Activated CD8-positive, alpha-beta memory T cell treated with anti-CD3 and anti-CD28 coated beads, Interleukin-2, amount 10 ng/mL, durations not matched to agents 7 days and 5 days (primary cell): ENCODE measurements around the gene ATF7. TPM values are rescaled to one million over a fixed set of nuclear protein-coding genes. Genes with fewer than 3 reads are reported as not detected.
A peak's percentile ranks its signal among the peaks of the same experiment; 100 is the strongest.

Experiments used
- ATAC-seq: fragments of 150-1000 bp; cut with Tn5 transposase; one replicate; pipeline ENCODE4 v1.10.0; 2021; ENCODE audit warnings: moderate library complexity
- CTCF ChIA-PET: fragments of 350-600 bp; sonication (Branson Sonifier 250); formaldehyde crosslinking; loops from one replicate; lab custom pipeline; 2021; ENCODE audit warnings: antibody characterized with exemption; lab: Charles Lee
- DNase-seq: peaks from one replicate; pipeline ENCODE4 v3.0.0-alpha.2; 2020
- H3K27ac Mint-ChIP-seq: one replicate; pipeline ENCODE4 v1.8.0; 2021; ENCODE audit warnings: mild to moderate bottlenecking, mixed read lengths
- H3K27me3 Mint-ChIP-seq: one replicate; pipeline ENCODE4 v1.8.0; 2021; ENCODE audit warnings: mixed read lengths
- H3K36me3 Mint-ChIP-seq: one replicate; pipeline ENCODE4 v1.8.0; 2021; ENCODE audit warnings: mild to moderate bottlenecking, mixed read lengths
- H3K4me1 Mint-ChIP-seq: one replicate; pipeline ENCODE4 v1.8.0; 2021; ENCODE audit warnings: mixed read lengths
- H3K4me3 Mint-ChIP-seq: one replicate; pipeline ENCODE4 v1.8.0; 2021; ENCODE audit warnings: mild to moderate bottlenecking, moderate library complexity, mixed read lengths
- H3K9me3 Mint-ChIP-seq: one replicate; pipeline ENCODE4 v1.8.0; 2022; ENCODE audit warnings: low read depth, mixed read lengths
- total RNA-seq, 2 experiments: library from RNA; stranded (reverse); gene quantifications; one replicate each; pipeline ENCODE4 v1.2.3, GENCODE V29; 2021

ATF7 gene
- total RNA-seq, 2 experiments from 2014 or later: 24.6 to 33.8 TPM

GRCh38 chr12:53518381-53518780, 107.8 kb downstream of the ATF7 start:
- Mint-ChIP-seq H3K36me3 (peaks cover 25% of the 10 kb centered on the region), H3K9me3 (no peaks in the 10 kb centered on the region), H3K27ac (no peak overlapping the region), H3K4me1 (peaks cover 13% of the 10 kb centered on the region), H3K27me3 (no peaks in the 10 kb centered on the region), H3K4me3 (no peak overlapping the region)
- CTCF ChIA-PET: interaction anchor here (1.2 to 3.1 kb wide), 3 partner anchors 10 to 197 kb away, joined by 3 to 24 read pairs (median 5); partner anchors contain the start of genes AAAS, ATP5MC2 and NPFF
- ATAC-seq (no peak), DNase-seq (no peak)

DNA sequence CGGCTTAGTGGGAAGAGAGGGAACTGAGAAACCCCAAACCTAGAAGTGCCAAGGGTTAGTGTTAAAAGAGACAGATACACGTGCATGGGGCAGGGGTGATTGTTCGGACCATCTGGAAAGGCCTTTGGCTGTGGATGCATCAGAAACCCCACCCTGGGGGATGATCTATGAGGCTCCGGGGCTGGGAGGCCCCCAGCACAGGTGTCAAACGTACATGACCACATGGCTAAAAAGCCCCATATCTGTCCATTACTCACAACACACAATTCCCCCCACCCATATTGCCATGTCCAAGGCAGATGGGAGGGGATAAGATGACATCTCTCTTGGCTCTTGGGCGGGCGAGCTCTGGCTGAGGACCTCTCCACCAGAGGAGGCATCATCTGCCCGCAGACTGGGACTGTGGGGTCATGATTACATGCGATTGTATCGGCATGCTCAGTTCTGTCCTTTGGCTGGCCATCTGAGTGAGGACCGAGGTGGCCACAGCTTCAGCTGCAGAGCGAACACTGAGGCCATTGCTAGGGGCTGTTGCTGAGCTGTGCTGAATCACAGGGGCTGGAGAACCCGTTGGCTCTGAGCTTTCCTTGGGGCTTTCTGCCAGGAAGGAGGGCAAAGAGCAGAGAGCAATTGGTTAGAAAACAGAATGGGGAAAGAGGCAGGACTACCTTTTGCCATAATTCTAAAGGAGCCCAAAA, 109.3 kb downstream of the ATF7 start:
- Mint-ChIP-seq H3K4me1 (peaks cover 13% of the 10 kb centered on the region), H3K9me3 (no peaks in the 10 kb centered on the region), H3K4me3 (no peak overlapping the region), H3K27me3 (no peaks in the 10 kb centered on the region), H3K27ac (no peak overlapping the region), H3K36me3 (peaks cover 20% of the 10 kb centered on the region)
- DNase-seq (no peak), ATAC-seq (no peak)
- CTCF ChIA-PET: interaction anchor here (1.1 to 3.1 kb wide), 2 partner anchors 8 to 164 kb away, joined by 4 to 24 read pairs; partner anchors contain the start of gene NPFF

DNA sequence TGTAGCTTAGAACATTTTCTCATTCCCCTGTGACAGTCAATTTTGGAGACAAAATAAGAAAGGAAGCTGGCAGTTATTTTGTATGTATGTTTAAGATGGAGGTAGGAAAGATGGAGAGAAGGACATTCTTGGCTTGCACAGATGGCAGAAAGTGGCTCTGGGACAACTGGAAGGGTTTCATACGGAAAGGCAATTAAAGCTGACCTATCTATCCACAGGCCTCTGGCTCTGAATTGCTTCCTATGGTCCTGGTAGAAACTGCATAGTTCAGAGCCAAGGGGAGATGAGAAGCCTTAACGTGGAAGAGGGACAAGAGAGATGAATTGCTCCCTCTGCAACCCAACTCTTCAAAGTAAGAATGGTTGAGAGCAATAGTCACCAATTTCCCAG, 110.9 kb downstream of the ATF7 start:
- no peaks in the 10 kb centered on the region for H3K9me3 Mint-ChIP-seq
- H3K36me3 Mint-ChIP-seq: peaks cover 12% of the 10 kb centered on the region
- H3K4me3 Mint-ChIP-seq: no peak overlapping the region
- DNase-seq: no peak
- peaks cover 13% of the 10 kb centered on the region for H3K4me1 Mint-ChIP-seq
- CTCF ChIA-PET: interaction anchor here (1.8 kb wide), 1 partner anchor 9 kb away, joined by 4 read pairs; no protein-coding TSS in a partner anchor
- H3K27ac Mint-ChIP-seq: no peak overlapping the region
- no peaks in the 10 kb centered on the region for H3K27me3 Mint-ChIP-seq
- no peak for ATAC-seq

DNA sequence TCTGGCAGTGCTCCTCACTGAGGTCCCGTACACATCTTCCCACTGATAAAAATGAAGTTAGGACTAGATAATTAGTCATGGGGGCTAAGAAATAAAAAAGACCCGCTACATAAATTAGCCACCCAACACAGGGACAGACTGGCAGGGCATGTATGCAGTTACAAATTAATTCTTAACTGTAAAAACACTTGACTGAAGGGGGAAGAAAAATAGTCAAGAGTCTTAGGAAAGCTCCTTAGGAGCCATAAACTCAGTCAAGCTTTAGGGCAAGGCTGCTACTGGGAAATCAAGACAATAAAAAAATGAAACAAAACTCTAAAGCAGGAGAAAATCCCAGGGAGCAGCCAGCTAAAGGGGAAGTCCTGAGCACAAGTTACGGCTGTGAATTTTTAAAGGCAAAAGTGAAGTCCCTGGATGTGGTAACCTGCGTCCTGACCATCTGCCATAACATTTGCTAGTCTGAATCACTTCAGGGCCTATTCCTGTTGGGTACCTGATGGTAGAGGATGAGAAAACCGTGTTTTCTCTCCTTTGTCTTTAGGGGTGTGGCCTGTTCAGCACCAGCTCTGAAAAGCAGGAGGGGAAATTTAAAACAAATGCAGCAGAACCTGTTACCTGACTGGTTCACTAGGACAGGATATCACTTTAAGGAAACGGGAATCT, 111.4 kb downstream of the ATF7 start:
- CTCF ChIA-PET: interaction anchor here (1.8 kb wide), 1 partner anchor 9 kb away, joined by 4 read pairs; no protein-coding TSS in a partner anchor
- ATAC-seq: no peak
- H3K4me3 Mint-ChIP-seq: no peak overlapping the region
- H3K27me3 Mint-ChIP-seq: no peaks in the 10 kb centered on the region
- H3K9me3 Mint-ChIP-seq: no peaks in the 10 kb centered on the region
- no peak for DNase-seq
- H3K4me1 Mint-ChIP-seq: peaks cover 13% of the 10 kb centered on the region
- H3K27ac Mint-ChIP-seq: no peak overlapping the region
- H3K36me3 Mint-ChIP-seq: peaks cover 10% of the 10 kb centered on the region

DNA sequence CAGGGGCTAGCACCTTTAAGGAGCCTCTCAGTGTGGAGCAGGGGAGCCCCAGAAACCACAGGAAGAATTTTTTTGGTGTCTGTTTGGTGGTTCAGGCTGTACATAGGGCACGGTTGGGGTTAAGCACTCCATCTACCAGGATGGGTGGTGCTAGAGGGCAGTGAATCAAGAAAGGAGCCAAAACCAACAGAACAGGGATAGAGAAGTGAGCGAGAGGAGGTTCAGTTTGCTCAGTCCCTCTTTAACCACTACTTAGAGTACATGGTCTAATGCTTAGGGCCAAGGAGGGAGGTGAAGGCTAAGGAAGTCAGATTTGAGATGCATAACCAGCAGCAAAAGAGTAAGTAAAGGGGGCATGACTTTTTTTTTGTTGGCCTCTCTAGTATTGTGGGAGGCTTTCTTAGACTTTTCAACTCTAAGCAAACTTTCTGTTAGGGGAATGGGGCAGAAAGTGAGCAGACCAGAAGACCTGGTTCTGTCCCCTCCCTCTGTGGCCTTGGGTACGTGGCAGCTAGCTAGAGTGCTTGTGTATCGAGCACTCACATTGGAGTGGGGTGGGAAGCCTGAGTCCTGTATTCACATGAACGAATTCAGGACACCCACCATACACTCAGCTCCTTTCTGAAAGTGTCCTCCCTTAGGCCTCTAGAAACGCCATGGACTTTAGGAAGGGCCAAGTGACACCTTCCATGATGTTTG, 112.3 kb downstream of the ATF7 start:
- DNase-seq (no peak), ATAC-seq (no peak)
- peaks cover 10% of the 10 kb centered on the region for H3K36me3 Mint-ChIP-seq
- no peaks in the 10 kb centered on the region for H3K27me3 Mint-ChIP-seq
- peaks cover 18% of the 10 kb centered on the region for H3K4me1 Mint-ChIP-seq
- no peak overlapping the region for H3K4me3 Mint-ChIP-seq
- H3K27ac Mint-ChIP-seq: peak overlapping the region; percentile 38
- CTCF ChIA-PET: interaction anchor here (1.6 to 1.8 kb wide), 2 partner anchors 10 to 193 kb away, joined by 4 to 5 read pairs; partner anchors contain the start of gene AAAS
- no peaks in the 10 kb centered on the region for H3K9me3 Mint-ChIP-seq

GRCh38 chr12:53510181-53510812, 115.9 kb downstream of the ATF7 start:
- no peak for ATAC-seq
- H3K36me3 Mint-ChIP-seq: peaks cover 6% of the 10 kb centered on the region

DNA sequence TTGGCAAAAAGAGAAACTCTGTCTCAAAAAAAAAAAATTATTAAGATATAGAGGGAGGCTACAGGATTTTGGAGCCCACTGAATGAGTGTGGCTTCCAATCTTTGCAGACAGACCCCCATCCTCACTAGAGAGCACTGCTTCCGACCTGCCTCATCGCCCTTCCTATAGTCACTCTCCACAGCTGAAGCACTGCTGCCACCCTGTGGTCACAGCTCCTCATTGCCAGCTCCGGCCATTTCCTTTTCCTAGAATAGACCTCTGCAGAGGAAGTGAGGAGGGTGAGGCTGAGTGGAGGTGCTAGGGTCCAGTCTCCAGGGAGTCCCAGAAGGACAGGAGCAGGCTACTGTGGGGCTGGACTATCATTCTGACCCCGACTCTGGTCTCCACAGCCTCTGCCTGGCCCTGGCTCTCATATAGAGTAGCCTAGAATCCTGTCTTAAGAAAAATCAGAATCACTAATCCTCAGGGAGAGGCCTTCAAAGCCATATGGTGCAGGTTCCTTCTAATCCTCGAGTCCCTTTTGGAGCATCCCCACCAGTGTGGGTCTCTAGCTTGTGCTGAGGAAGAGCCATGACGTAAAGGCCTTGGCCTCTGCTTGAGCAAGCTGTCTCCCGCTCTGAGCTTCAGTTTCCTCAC, 117.5 kb downstream of the ATF7 start:
- Mint-ChIP-seq H3K4me3 (no peak overlapping the region), H3K9me3 (no peaks in the 10 kb centered on the region), H3K4me1 (peaks cover 13% of the 10 kb centered on the region), H3K27me3 (no peaks in the 10 kb centered on the region), H3K27ac (peak overlapping the region; percentile 78), H3K36me3 (peaks cover 5% of the 10 kb centered on the region)
- CTCF ChIA-PET: interaction anchor here (0.7 to 4.3 kb wide), 54 partner anchors 9 to 442 kb away, joined by 3 to 34 read pairs (median 4); partner anchors contain the start of genes AAAS, ATP5MC2, ESPL1 and MAP3K12
- ATAC-seq (peak; percentile 98), DNase-seq (peak; percentile 92)

More at GRCh38 chr12:53510181-53510812, 115.9 kb downstream of the ATF7 start:
- no peak overlapping the region for H3K27ac Mint-ChIP-seq
- no peaks in the 10 kb centered on the region for H3K27me3 Mint-ChIP-seq
- CTCF ChIA-PET: interaction anchor here (2.1 to 4.3 kb wide), 5 partner anchors 8 to 186 kb away, joined by 8 to 31 read pairs (median 24); partner anchors contain the start of genes ATP5MC2, MAP3K12 and TARBP2
- no peak for DNase-seq
- H3K4me1 Mint-ChIP-seq: peaks cover 17% of the 10 kb centered on the region
- H3K4me3 Mint-ChIP-seq: no peak overlapping the region
- H3K9me3 Mint-ChIP-seq: no peaks in the 10 kb centered on the region

DNA sequence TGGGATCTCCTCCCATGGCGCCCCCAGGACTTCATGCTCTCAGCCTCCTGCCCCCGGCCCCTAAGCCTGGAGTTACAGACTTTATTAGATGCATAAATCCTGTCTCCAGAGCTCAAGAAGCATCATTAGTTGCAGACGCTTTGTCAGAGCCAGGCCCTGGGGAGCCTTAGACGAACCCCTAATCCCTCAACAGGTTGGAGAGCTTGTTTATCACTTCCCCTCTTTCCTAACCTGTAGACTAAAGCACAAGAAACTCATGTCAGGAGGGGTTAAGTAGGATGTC, 118.6 kb downstream of the ATF7 start:
- ATAC-seq (no peak), DNase-seq (no peak)
- Mint-ChIP-seq H3K4me3 (no peak overlapping the region), H3K27ac (peak overlapping the region; percentile 52), H3K9me3 (no peaks in the 10 kb centered on the region), H3K27me3 (no peaks in the 10 kb centered on the region), H3K36me3 (peaks cover 4% of the 10 kb centered on the region), H3K4me1 (peaks cover 15% of the 10 kb centered on the region)
- CTCF ChIA-PET: interaction anchor here (0.6 to 4.3 kb wide), 8 partner anchors 11 to 366 kb away, joined by 3 to 34 read pairs (median 18); partner anchors contain the start of gene AAAS

GRCh38 chr12:53506881-53507602, 119.1 kb downstream of the ATF7 start, which contains the start of gene NPFF:
NPFF (minus strand) TSS chr12:53507484; CDS start chr12:53507474, 10 bp downstream.
- ATAC-seq: no peak
- Mint-ChIP-seq H3K4me3 (no peak within 1 kb of the TSS), H3K27me3 (no peaks in the 10 kb centered on the region), H3K36me3 (peaks cover 3% of the 10 kb centered on the region), H3K27ac (peak within 1 kb of the TSS; percentile 52), H3K4me1 (peaks cover 19% of the 10 kb centered on the region), H3K9me3 (no peaks in the 10 kb centered on the region)
- CTCF ChIA-PET: interaction anchor here (0.6 to 4.3 kb wide), 6 partner anchors 11 to 365 kb away, joined by 4 to 34 read pairs (median 20); partner anchors contain the start of gene AAAS
- no peak for DNase-seq

GRCh38 chr12:53506450-53506785, 119.8 kb downstream of the ATF7 start:
- ATAC-seq: no peak
- no peak for DNase-seq
- Mint-ChIP-seq H3K9me3 (no peaks in the 10 kb centered on the region), H3K36me3 (peaks cover 2% of the 10 kb centered on the region), H3K4me3 (no peak overlapping the region), H3K4me1 (peaks cover 23% of the 10 kb centered on the region), H3K27me3 (no peaks in the 10 kb centered on the region), H3K27ac (no peak overlapping the region)
- CTCF ChIA-PET: no interaction called here

GRCh38 chr12:53505555-53506449, 120.4 kb downstream of the ATF7 start:
- Mint-ChIP-seq H3K36me3 (peaks cover 2% of the 10 kb centered on the region), H3K27ac (no peak overlapping the region), H3K4me3 (no peak overlapping the region), H3K9me3 (no peaks in the 10 kb centered on the region), H3K4me1 (peaks cover 23% of the 10 kb centered on the region), H3K27me3 (no peaks in the 10 kb centered on the region)
- no peak for DNase-seq
- CTCF ChIA-PET: interaction anchor here (2.4 kb wide), 1 partner anchor 154 kb away, joined by 10 read pairs; no protein-coding TSS in a partner anchor
- ATAC-seq: no peak
